Superior temporal gyrus (tissue), 1 donor: Measurements from ENCODE around the gene PRRT3.
"Not testable (repeated sequence)": the region's sequence is repeated elsewhere in the genome, so short reads cannot be mapped to it uniquely, and the experiment has no call there.

Experiments
- DNase-seq: peaks from one replicate; pipeline ENCODE4 v3.0.0-alpha.2; 2016; ENCODE audit errors: extremely low spot score

PRRT3 gene

DNA sequence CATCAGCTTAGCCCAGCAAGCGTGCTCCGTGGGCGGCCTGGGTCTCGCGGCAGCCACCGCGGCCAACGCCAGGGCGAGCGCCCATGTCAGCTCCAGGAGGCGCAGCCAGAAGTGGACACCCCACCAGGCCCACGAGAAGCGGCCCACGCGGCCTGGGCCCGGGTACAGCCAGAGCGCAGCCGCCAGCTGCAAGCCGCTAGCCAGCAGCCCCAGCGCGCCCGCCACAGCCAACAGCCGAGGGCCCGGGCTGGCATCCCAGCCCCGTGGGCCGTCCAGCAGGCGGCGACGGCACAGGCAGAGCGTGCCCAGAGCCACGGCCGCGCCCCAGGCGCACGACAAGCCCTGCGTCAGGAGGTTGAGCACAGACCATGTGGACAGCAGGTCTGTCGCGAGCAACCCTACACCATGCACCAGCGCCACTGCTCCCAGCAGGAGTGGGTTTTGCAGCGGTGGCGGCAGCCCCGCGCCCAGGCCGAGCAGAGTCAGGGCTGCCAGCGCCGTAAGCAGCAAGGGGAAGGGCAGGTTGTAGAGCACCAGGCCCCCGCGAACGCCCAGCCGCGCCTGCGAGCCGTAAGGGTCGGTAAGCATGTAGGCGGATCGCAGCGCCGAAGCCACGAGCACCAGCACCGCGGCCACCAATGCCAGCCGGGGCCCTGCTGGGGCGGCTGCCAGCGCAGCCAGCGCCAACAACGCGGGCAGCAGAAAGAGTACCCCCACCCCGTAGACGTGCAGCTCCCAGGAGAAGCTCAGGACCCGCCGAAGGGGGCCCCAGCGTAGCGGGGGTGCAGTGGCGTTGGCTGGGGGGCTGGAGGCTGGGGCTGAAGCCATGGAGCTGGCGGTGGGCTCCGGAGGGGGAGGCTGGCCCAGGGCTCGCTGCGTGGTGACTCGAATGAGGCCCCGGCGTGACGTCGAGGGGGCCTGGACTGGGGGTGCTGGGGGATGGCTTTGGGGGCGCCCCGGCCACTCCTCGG lies 4.9 kb downstream of the PRRT3 start:
- DNase-seq, result peak; percentile 46

DNA sequence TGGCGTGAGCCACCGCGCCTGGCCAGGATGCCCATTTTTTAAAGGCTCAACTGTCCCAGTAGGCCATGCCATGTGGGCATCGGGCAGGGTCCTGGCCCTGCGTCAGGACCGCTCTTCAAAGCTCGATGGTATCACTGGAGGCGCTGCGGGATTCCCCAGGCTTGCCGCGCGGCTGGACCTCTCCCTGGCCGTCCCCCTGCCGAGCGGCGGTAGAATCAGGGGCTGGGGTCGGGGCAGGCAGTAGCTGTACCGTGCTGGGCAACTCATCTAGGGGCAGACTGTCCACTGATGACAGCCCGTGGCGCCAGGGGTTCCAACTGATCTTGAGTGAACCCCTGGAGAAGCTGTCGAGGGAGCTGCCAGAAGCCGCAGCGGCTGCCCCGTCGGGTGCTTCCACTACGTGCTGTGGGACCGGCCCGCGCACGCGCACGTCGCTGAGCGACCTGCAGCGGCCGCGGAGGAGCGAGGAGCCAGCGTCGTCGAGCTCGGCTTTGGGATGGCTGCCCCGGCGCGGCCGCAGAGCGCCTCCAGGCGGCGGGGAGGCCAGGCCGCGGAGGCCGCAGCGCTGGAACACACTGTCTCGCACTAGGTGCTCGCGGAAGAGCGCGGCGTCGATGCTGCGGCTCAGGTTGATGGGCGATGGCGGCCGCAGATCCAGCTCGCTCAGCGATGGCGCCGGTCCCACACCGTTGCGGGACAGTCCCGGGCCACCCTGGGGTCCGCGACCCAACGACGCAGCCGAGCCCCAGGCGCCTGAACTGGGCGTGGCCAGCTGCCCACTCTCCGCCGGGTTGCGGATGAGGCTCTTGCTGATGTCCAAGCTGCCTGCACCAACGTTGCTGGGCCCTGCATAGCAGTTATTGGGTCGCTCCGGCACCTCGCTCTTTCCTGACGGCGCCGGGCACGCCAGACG lies 5.8 kb downstream of the PRRT3 start:
- peak; percentile 79 for DNase-seq

DNA sequence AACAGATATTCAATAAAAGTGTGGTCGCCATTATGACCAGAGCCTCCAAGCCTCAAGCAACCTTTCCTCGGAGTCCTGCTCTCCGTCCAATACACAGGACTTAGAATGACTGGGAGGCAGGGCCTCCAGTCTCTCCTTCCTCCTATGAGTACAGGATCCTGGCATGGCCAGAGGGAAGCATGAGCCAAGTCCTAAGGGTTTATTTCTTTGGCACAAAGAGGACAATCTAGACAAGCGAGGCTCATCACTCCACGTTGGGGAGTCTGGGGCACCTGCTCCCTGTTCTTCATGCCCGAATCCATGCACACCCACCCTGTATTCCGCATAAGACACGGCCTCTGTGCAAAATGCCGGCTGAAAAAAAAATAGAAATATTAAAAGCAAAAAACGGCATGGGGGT lies 6.8 kb downstream of the PRRT3 start:
- no peak for DNase-seq

- DNase-seq, result peak; percentile 37
These were observed 7.9 kb downstream of the PRRT3 start for GRCh38 chr3:9944271-9944670.

DNA sequence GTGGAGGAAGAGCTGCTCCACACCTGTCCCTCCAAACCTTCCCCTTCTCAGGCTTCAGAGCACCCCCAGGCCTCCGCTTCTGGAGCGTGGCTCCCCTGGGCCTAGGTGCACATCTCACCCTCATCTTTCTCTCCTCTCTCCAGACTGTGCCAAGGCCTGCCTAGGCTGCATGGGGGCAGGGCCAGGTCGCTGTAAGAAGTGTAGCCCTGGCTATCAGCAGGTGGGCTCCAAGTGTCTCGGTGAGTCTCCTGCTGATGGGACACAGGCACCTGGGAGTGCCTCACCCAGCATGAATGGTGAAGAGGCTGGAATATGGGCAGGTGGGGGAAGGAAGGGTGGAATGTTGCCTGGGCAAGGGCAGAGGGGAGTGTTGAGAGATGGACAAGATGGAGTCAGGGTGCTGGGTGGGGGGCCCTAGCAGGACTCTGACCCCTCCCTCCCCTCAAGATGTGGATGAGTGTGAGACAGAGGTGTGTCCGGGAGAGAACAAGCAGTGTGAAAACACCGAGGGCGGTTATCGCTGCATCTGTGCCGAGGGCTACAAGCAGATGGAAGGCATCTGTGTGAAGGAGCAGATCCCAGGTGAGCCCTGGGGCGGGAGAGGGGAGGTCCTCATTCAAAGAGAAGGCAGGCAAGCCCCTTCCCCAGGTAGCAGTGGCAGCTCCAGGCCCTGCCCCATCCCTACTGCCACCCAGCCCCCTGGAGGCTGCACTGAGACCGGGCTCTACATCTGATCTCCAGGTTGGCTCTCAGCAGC lies 9.1 kb downstream of the PRRT3 start:
- no peak for DNase-seq

DNA sequence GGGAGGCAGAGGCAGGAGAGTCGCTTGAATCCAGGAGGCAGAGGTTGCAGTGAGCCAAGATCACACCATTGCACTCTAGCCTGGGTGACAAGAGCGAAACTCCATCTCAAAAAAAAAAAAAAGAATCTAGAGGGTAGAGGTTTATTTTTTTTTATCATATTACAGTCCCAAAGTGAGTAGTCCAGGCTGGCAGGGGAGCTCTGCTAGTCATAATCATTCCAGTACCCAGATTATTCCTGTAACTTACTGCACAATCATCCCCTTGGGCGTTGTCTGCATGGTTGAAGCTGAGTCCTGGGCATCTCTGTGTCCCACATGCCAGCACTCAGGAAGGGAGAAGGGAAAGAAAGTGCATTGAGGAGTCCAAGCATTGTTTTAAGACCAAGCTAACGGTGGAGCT lies 10.0 kb downstream of the PRRT3 start:
- DNase-seq, result no peak

DNA sequence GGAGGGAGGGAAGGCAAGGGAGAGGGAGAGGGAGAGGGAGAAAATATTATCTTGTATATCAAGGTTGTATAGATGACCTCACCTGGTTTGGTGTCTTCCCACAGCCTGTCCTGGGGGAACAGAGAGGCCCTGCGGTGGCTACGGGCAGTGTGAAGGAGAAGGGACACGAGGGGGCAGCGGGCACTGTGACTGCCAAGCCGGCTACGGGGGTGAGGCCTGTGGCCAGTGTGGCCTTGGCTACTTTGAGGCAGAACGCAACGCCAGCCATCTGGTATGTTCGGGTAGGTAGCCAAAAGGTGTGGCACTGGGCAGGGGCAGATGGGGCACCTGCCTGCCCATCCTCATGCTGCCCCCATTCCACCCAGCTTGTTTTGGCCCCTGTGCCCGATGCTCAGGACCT lies 11.5 kb downstream of the PRRT3 start:
- no peak for DNase-seq

- DNase-seq, result not testable (repeated sequence)
These were observed 12.3 kb downstream of the PRRT3 start for GRCh38 chr3:9939906-9940305.

DNA sequence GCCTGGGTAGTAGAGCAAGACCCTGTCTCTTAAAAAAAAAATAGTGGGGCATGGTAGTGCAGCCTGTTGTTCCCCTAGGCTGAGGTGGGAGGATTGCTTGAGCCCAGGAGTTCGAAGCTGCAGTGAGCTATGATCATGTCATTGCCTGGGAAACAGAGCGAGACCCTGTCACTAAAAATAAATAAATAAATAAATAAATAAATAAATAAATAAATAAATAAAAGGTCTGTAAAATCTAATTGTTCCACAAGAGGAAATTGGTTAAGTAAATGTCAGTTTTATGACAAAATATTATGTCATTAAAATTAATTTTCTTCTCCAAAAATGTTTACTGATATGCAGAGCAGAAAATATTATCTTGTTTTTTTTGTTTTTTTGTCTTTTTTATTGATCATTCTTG lies 13.2 kb downstream of the PRRT3 start:
- DNase-seq, result no peak

DNA sequence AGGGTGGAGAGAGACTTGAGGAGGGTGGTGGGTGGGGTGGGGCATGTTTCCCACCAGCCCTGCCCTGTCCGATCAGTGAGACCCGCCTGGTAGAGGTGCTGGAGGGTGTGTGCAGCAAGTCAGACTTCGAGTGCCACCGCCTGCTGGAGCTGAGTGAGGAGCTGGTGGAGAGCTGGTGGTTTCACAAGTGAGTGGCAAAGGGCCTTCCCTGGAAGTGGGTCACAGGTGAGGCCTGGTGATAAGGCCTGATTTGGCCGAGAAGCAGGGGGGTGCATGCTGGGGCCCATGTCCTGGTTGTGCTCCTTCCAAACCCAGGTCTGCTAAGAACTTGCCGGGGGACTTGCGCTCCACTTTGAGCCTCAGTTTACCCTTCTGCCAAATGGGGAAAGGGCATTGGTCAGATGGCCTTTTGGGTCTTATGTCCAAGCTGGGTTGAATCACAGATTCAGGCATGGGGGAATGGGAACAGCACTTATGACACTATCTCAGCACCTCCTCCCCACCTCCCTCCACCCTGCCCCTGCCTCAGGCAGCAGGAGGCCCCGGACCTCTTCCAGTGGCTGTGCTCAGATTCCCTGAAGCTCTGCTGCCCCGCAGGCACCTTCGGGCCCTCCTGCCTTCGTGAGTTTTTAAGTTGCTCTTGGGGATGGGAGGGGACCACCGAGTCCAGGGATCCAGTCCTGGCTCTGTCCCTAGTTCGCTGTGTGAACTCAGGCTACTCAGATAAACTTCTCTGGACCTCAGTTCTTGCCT lies 14.5 kb downstream of the PRRT3 start:
- DNase-seq, result no peak

- DNase-seq, result no peak
These were observed 16.2 kb downstream of the PRRT3 start for GRCh38 chr3:9935966-9936510.

- DNase-seq, result no peak
These were observed 17.2 kb downstream of the PRRT3 start for GRCh38 chr3:9934993-9935392.

GRCh38 chr3:9934235-9934621 lies 18.0 kb downstream of the PRRT3 start:
- DNase-seq, result no peak

DNA sequence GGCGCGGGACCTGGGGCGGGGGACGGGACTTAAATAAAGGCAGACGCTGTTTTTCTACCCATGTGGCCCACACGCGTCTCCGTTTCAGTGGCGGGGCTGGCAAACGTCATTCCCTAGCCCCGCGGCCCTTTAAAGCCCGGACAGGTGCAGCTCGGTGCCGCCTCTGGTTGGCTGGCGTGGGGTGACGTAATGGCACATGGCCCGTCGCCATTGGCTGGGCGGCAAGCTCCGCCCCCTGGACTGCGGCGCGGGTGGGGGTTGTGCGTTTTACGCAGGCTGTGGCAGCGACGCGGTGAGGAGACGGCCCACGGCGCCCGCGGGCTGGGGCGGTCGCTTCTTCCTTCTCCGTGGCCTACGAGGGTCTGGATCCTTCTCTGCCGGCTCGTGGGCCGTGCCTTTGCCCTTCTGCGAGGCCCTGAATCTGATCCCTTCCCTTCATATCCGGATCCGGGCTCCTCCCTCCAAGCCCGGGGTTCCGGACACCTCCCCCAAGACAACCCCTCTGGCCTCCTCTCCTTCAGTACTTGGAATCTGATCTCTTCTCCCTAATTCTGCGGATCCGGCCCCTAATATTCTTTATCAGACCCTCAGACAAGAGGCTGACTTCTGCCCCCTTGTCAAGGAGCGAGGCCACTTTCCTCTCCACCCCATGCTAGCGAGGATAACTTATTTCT lies 18.5 kb downstream of the PRRT3 start, which contains the start of gene CRELD1:
TSS of gene CRELD1 (plus strand) at position 274 of the 674 bp plus-strand sequence. CDS start 605 bp downstream, outside the sequence.
- DNase-seq, result peak; percentile 98

GRCh38 chr3:9932843-9933560 lies 19.2 kb downstream of the PRRT3 start:
- DNase-seq, result peak; percentile 58

DNA sequence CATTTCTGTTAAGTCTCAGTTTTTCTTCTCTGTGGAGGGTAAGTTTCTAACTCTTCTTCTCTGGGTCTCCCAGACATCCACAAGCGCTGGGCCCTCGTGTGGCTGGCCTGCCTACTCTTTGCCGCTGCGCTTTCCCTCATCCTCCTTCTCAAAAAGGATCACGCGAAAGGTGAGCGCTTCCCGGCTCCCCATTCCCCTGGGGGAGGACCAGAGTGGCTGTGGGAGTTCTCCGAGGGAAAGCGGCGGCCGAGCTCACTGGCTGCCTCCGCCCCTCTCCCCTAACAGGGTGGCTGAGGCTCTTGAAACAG lies 19.7 kb downstream of the PRRT3 start:
- no peak for DNase-seq

DNA sequence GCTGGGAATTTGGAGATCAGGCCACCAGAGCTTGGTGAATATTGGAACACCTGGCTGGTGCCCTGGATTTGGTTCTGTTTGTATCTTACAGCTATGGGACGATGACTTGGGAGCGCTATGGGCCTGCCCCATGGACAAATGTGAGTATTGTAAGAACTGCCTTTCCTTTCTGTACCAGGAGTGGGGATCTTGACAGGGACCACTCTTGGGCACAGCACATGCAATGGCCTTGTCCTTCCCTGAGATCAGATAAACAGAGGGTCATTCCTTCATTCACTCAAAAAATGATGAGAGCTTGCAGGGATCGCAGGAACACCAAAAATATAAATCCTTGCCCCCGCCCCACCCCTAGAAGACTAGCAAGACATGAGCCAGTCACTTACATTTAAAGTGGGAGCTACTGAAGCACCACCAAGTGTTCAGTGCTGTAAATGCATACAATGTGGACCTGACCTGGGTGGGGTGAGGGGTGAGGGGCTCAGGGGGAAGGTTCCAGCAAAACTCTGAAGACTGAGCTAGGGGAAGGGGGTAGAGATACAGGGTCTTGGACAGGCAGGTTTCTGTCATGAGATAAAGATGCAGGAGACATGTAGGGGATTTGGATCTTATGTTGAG lies 21.3 kb downstream of the PRRT3 start:
- no peak for DNase-seq

- DNase-seq, result no peak
These were observed 24.1 kb downstream of the PRRT3 start for GRCh38 chr3:9928158-9928557.
